RWPE2 (cell line): ENCODE data around the gene HDAC4.

Experiments
- ATAC-seq: fragments of 200-7000 bp; cut with Tn5 transposase; 3 replicates; pipeline ENCODE4 v1.9.1; 2021; ENCODE audit warnings: low read depth
- DNase-seq: peaks from one replicate; pipeline ENCODE4 v3.0.0-alpha.2; 2020; ENCODE audit warnings: low spot score
- H3K27ac ChIP-seq: fragments of 450-650 bp; 2 replicates; pipeline ENCODE4 v1.5.1; 2017; ENCODE audit warnings: mild to moderate bottlenecking; ENCODE audit not compliant: poor library complexity, severe bottlenecking
- H3K27me3 ChIP-seq: fragments of 250-450 bp; sonication (Bioruptor Pico); 2 replicates; pipeline ENCODE4 v1.5.1; 2021; ENCODE audit warnings: mild to moderate bottlenecking, moderate library complexity; ENCODE audit not compliant: insufficient read depth, poor library complexity, severe bottlenecking
- H3K36me3 ChIP-seq: fragments of 250-450 bp; sonication (Bioruptor Pico); 2 replicates; pipeline ENCODE4 v1.5.1; 2020; ENCODE audit warnings: low read depth, mild to moderate bottlenecking, moderate library complexity
- H3K4me1 ChIP-seq: fragments of 250-450 bp; sonication (Bioruptor Pico); 2 replicates; pipeline ENCODE4 v1.5.1; 2021; ENCODE audit warnings: mild to moderate bottlenecking, moderate library complexity; ENCODE audit not compliant: insufficient read depth, poor library complexity, severe bottlenecking
- H3K4me3 ChIP-seq: fragments of 250-450 bp; sonication (Bioruptor Pico); 2 replicates; pipeline ENCODE4 v1.5.1; 2021; ENCODE audit warnings: mild to moderate bottlenecking, moderate library complexity; ENCODE audit not compliant: severe bottlenecking
- H3K9me3 ChIP-seq: fragments of 250-450 bp; sonication (Bioruptor Pico); 2 replicates; pipeline ENCODE4 v1.5.1; 2021; ENCODE audit warnings: mild to moderate bottlenecking, moderate library complexity; ENCODE audit not compliant: severe bottlenecking
- CTCF ChIP-seq: fragments of 450-650 bp; IDR thresholded peaks from one replicate; pipeline ENCODE4 v1.5.1; 2017; ENCODE audit warnings: mild to moderate bottlenecking, moderate library complexity; ENCODE audit not compliant: poor library complexity, severe bottlenecking

HDAC4 gene

GRCh38 chr2:239277401-239278085 lies 123.3 kb downstream of the HDAC4 start:
- Histone ChIP-seq H3K27ac (no peak overlapping the region), H3K27me3 (no peaks in the 10 kb centered on the region), H3K4me1 (peaks cover 32% of the 10 kb centered on the region), H3K9me3 (no peaks in the 10 kb centered on the region), H3K36me3 (no peaks in the 10 kb centered on the region), H3K4me3 (no peak overlapping the region)
- TF ChIP-seq CTCF, result no peak
- ATAC-seq (no peak), DNase-seq (no peak)

DNA sequence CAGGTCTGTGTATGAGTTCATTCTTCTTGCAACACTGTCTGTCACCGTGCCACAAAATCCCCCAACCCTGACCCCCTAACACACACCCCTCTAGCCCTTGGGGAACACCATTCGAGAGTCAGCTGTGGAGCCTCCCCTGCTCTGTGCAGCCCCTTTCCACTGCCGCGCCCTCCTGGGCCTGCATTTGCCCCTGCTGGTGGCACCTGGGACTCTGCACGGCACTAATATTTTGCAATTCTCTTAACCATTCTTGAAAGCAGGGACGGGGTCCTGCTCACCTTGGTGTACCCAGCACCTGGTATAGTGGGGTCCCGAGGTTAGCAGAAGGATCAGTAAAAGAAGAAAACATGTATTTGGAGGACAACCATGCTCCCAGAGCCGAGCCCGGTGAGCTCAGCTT lies 124.0 kb downstream of the HDAC4 start:
- Histone ChIP-seq H3K4me3 (no peak overlapping the region), H3K27ac (no peak overlapping the region), H3K4me1 (peaks cover 32% of the 10 kb centered on the region), H3K9me3 (no peaks in the 10 kb centered on the region), H3K36me3 (no peaks in the 10 kb centered on the region), H3K27me3 (no peaks in the 10 kb centered on the region)
- DNase-seq (no peak), ATAC-seq (no peak)
- no peak for TF ChIP-seq CTCF

- no peaks in the 10 kb centered on the region for H3K27me3 ChIP-seq
- H3K27ac ChIP-seq, result peak overlapping the region; percentile 65
- H3K36me3 ChIP-seq, result no peaks in the 10 kb centered on the region
- no peak for TF ChIP-seq CTCF
- no peaks in the 10 kb centered on the region for H3K9me3 ChIP-seq
- ATAC-seq (no peak), DNase-seq (no peak)
- H3K4me3 ChIP-seq, result no peak overlapping the region
- H3K4me1 ChIP-seq, result peaks cover 32% of the 10 kb centered on the region
Observed at GRCh38 chr2:239275847-239276831, 124.7 kb downstream of the HDAC4 start.

DNA sequence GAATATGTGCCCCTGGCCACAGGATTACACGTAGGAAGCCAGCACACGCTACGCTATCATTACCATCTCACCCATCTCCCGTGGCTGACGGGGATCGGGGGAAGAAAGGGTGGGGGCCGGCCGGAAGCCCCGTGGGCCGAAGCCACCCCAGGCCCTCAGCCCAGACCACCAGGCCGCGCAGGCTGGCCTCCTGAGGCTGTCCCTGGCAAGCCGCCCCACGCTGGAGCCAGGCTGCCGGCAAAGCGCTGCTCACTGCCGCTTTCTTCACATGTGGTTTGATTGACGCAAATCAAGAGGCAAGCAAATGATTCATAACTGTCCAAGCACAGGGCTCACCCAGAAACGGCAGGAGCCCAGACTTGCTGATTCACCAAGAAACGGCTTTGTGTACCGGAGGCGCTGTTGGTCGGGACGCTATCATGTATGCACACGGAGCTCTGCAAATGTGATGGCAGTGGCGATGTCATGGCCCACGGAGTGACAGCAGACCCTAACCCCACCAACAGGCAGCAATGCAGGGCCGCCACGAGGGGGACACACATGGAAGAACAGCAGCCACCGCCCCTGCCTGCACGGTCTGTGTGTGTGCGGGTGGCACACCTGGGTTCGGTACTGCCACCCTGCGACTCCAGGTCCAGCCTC lies 125.7 kb downstream of the HDAC4 start:
- no peaks in the 10 kb centered on the region for H3K9me3 ChIP-seq
- H3K4me3 ChIP-seq, result no peak overlapping the region
- no peaks in the 10 kb centered on the region for H3K36me3 ChIP-seq
- peaks cover 29% of the 10 kb centered on the region for H3K4me1 ChIP-seq
- H3K27me3 ChIP-seq, result no peaks in the 10 kb centered on the region
- TF ChIP-seq CTCF, result no peak
- ATAC-seq (peak; percentile 96), DNase-seq (peak; percentile 88)
- peak overlapping the region; percentile 65 for H3K27ac ChIP-seq
